Coronary artery (tissue), 2 donors: ENCODE data around the gene ONECUT3.

Source experiments
- DNase-seq: peaks from one replicate; pipeline ENCODE4 v3.0.0-alpha.2; 2017; ENCODE audit warnings: low spot score
- H3K27ac ChIP-seq, 2 donors: fragments of 200-600 bp; sonication (generic); one replicate each; pipeline ENCODE4 v1.5.1; 2016 to 2019
- H3K4me3 ChIP-seq: fragments of 200-600 bp; sonication (generic); 2 replicates; pipeline ENCODE4 v1.5.1; 2016; ENCODE audit warnings: mild to moderate bottlenecking, moderate library complexity
- TF ChIP-seq, protein P1 (sequence below): fragments of 200-600 bp; sonication (generic); IDR thresholded peaks from one replicate; pipeline ENCODE4 v1.5.1; 2019; ENCODE audit warnings: antibody characterized with exemption

ONECUT3 gene

DNA sequence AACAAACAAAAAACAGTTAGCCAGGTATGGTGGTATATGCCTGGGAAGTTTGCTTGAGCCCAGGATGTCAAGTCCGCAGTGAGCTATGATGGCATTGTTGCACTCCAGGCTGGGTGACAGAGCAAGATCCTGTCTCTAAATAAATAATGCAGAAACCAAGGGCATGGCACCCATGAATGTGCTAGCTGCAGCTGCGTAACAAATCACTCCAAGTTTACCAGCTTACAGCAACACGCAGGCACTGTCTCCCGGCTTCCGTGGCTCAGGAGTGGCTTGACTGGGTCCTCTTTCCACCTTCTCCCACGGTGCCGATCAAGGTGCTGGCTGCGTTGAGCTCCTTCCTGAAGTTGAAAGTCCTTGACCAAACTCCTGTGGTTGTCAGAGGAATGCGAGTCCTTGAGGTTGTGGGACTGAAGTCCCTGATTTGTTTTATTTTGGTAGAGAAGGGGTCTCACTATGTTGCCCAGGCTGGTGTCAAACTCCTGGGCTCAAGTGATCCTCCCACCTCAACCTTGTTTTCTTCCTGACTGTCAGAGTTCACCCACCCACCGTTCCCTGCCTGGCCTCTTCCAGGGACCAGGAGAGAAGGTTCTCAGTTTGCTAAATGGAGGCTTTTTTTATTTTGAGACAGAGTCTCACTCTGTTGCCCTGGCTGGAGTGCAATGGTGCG is 13.2 kb upstream of the ONECUT3 start:
- Histone ChIP-seq H3K4me3 (no peak overlapping the region), H3K27ac (no peak overlapping the region)
- no peak for DNase-seq
- TF ChIP-seq, protein P1, sequence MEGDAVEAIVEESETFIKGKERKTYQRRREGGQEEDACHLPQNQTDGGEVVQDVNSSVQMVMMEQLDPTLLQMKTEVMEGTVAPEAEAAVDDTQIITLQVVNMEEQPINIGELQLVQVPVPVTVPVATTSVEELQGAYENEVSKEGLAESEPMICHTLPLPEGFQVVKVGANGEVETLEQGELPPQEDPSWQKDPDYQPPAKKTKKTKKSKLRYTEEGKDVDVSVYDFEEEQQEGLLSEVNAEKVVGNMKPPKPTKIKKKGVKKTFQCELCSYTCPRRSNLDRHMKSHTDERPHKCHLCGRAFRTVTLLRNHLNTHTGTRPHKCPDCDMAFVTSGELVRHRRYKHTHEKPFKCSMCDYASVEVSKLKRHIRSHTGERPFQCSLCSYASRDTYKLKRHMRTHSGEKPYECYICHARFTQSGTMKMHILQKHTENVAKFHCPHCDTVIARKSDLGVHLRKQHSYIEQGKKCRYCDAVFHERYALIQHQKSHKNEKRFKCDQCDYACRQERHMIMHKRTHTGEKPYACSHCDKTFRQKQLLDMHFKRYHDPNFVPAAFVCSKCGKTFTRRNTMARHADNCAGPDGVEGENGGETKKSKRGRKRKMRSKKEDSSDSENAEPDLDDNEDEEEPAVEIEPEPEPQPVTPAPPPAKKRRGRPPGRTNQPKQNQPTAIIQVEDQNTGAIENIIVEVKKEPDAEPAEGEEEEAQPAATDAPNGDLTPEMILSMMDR = no peak

DNA sequence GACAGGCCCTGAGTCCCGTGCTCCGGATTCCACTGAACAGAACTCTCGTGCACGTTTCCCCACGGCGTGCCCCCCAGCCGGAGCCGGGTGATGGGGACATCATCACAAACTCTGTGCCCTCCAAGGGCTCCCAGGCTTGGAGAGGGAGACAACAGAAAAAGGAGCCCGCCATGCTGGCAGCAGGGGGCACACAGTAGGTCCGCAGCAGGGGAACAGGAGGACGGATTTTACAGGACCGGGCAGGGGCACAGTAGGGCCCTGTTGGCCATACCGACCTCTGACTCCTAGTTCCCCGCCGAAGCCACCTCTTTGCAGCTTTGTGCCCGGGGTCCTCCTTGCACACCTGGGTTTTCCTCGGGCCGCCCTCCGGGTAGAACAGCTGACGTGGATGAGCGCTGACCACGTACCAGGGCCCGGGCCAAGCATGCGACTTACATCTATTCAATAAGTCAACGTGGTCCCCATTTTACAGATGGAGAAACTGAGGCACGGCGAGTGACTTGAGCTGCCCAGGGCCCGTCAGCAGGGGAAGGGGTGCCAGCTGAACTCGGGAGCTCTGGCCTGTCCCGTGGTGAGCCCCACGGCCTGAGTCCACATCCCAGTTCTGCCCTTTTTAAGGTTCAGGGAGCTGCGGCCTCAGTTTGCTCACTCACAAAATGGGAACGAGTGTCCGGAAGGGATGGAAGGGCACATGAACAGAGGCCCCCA is 10.2 kb upstream of the ONECUT3 start:
- no peak for DNase-seq
- TF ChIP-seq, protein P1 = no peak
- no peak overlapping the region for H3K27ac ChIP-seq
- no peak overlapping the region for H3K4me3 ChIP-seq

DNA sequence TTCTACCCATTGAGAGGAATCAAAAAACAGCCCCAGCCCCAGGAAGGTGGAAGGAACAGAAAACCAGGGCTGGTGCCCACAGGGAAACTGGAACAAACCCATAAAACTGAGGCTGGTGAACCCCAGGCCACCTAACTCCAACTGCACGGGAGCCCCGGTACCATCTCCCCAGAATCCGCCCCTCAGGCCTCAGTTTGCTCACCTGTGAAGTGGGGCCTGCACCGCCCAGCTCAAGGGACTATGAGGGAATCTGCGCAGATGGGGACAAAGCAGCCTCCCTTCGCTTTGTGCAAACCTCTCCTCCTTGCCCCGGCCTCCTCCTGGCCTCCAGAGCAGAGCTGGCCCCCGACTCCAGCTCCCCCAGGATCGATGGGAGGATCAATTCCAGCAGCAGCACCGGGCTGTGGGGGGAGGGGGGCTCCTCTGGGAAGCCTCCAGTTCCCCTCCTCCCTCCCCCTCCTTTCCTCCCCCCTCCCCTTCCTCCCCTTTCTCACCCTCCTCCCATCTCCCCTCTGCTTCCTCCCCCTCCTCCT is 9.1 kb upstream of the ONECUT3 start:
- DNase-seq = no peak
- Histone ChIP-seq H3K27ac (no peak overlapping the region), H3K4me3 (no peak overlapping the region)
- TF ChIP-seq, protein P1 = no peak

DNA sequence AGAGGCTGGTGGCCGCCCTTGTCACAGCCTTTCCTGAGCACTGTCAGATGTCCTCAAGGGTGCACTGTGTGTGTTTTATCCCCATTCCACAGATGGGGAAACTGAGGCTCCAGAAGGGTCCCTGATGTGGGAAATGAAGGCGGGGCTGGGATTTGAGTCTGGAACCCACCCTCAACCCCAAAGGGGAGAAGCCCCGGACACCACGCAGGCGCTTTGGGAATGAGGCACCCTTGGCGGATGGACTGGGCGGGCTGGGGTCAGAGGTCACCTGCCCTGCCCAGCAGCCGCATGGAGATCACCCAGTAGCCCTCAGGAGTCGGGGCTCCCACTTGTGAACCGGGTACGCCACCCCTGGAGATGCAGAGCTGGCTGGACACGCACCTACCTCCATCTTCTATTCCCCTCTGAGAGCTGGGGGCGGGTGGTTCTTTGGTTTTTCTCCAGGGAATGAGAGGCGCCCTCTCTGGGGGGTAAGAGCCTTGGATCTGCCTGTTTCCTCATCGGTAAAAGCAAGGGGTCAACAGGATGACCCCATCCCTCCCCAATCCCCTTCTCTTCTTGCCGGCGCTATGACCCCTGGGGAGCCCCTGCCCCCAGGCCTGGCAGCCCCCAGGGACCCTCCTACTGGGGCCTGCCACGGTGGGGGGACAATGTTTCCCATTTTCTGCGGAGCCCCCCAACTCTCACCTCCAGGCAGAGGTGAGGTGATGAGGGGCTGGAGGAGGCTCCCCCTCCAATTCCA is 8.3 kb upstream of the ONECUT3 start:
- DNase-seq = no peak
- H3K4me3 ChIP-seq = no peak overlapping the region
- TF ChIP-seq, protein P1 = no peak
- no peak overlapping the region for H3K27ac ChIP-seq

DNA sequence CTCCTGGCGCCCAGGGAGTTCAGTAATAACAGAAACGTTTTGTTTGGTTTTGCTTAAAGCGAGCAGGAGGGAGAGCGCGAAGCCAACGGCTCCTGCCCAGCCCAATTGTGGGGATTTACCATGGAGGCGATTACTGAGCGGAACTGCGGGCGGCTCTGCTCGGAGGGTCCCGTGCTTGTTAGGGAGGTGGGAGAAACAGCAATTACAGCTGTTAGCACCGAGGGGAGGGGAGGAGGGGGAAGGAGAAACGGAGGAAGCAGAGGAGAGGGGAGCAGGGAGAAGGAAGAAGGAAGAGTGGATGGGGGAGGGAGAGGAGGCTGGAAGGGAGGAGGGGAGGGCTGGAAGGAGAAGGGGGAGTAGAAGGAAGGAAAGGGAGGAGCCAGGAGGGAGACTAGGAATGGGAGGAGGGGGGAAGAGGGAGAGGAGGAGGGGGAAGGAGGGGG is 7.7 kb upstream of the ONECUT3 start:
- Histone ChIP-seq H3K27ac (no peak overlapping the region), H3K4me3 (no peak overlapping the region)
- no peak for DNase-seq
- TF ChIP-seq, protein P1 = no peak

DNA sequence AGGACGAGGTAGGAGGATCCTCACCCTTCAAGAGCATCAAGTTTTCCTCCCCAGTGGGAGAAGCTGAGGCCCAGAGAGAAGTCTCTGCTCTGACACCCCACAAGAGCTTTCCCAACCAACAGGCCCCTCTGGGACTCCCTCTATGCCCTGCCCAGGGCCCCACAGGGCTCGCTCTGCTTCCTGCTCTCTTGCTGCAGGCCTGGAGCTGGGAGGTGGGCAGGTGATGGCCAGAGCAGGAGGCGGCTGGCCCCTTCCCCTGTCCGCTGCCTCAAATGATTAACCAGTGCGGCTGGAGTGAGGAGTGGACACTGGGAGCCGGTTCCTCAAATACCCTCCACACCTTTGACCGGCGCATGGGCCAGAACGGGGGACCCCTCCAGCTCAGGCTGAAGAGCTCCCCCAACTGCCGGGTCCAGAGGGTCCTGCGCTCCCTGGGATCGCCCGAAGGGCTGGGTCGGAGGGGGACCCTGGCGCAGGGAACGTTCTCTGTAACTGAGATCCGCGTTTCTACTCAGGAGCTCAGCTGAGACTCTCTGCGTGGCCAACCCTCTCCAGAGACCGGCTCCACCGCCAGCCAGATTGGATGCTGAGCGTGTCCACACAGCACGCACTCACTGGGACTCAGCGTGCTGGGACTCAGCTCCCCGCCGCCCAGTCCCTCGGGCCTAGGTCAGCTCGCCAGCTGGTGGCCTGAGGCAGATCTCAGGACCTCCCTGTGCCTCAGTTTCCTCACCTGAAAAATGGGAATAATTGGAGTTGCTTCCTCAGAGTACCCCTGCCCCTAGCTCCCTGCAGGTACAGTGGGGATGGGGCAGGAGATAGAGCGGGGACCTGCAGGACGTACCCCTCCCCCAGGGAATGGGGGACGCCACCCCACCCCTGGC is 6.7 kb upstream of the ONECUT3 start:
- TF ChIP-seq, protein P1 = no peak
- H3K27ac ChIP-seq = no peak overlapping the region
- no peak for DNase-seq
- H3K4me3 ChIP-seq = no peak overlapping the region
